ENCODE measurements around the gene LDB1.

Gene LDB1

DNA sequence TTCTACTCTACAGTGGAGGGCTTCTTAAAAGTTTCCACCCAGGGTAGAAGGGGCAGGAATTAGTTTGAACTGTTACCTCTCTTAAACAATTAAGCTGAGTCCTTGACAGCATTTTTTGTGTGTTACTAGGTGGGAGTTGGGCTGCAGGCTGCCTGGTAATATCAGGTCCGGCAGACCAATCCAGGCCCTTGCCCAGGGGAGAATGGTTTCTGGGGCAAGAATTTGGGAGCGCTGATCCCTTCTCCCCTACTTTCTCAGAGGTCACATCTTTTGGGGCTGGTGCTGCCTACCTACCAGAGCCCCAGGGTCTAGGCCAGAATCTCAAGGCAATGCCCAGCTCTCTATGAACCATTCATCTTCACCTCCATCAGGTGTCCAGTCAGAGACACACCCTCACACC is 14.2 kb upstream of the LDB1 start:
- DNase-seq, result no peak

DNA sequence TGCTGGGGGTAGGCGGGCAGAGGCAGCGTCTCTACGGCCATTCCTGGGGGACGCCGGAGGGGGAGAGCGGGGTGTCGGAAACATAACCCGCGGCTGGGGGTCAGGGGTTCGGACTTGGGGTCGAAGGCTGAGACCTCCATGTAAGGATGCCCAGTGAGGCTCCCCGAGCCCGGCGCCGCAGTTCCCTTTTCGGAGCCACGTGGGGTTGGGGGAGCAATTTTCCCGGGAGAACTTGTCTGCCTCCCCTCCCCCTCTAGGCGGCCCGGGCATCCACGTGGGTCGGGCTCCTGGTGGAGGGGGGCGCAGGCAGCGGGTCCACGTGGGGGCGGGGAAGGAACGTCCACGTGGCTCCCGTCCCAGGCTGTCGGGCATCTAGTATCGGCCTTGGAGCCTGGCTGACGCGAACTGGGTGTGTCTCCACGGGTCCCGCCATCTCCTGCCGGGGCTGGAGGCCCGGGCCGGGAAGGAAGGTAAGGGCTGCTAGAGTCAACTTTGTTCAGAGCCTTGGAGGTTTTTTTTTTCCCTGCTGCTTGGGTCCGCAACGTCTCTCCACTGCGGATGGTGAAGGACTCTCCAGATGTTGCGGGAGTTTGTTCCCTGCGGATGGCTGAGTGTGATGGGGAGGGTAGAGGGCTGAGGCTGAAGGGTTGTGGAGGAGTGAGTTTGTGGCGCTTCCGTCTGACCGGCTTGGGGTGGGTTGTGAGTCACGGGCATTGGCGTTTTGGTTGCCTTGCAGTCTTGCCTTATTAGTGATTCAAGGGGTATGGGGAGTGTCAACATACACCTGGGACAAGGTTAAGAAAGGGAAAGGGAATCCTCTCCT is 13.4 kb upstream of the LDB1 start:
- DNase-seq, result peak; percentile 76

DNA sequence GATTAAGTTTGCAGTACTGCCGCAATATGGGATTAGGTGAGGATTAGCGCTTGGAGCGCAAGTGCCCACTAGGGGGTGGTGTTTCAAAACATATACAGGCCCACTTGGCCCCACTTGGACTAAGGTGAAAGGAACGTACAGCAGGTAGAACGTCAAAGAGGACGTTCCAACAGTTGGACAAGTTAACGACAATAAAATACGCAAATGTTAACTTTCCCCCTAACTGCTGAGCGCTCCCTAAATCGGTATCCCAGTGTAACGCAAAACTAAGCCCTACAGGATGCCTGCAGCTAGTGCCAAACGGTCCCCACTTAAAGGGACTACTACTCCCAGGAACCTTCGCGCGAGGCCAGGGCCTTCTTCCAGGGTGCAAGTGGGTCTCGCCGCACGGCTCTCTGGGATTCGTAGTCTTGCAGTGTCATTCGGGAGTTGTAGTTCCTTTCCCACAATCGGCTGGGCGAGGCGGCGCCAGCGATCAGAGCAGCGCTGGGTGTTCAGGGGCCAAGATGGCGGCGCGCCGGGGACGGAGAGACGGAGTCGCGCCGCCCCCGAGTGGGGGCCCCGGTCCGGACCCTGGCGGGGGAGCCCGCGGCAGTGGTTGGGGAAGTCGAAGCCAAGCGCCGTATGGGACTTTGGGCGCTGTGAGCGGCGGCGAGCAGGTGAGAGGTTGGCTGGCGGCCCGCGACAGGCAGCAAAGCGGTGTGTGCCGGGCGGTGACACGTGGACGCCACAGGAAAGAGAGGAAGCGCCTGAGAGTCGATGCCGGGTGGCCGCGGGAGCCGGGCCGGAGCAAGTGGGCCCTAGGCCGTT is 12.6 kb upstream of the LDB1 start, which contains the start of gene PPRC1:
PPRC1 (plus strand) TSS at position 478 of the 810 bp plus-strand sequence; CDS start at position 507, 29 bp downstream.
- peak; percentile 96 for DNase-seq

GRCh38 chr10:102132193-102132562 is 12.0 kb upstream of the LDB1 start:
- DNase-seq, result no peak

DNA sequence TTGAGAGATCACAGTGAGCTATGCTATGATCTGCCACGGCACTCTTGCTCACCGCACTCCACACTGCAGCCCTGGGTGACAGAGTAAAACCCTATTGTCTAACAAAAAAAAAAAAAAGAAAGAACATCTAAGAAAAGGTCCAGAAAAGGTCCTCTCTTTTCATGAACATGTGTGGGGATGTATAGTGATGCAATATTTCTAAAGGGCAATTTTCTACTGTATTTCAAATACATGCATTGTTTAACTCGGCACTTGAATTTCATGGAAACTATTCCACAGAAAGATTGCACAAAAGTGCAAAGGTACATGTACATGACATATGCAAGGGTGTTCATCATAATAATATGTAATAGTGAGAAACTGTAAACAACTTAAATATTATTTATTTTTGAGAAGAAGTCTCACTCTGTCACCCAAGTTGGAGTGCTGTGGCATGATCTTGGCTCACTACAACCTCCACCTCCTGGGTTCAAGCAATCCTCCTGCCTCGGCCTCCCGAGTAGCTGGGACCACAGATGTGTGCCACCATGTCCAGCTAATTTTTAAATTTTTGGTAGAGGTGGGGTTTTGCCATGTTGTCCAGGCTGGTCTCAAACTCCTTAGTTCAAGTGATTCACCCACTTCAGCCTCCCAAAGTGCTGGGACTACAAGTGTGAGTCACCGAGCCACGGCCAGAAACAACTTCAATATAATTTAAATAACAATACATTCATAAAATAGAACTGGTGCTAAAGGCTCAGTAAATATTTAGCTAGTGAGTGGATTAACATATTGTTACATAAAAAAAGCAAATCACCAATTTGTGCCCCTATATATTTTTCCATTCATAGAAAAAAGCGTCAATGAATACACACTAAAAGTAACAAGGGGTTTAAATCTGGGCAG is 11.4 kb upstream of the LDB1 start:
- DNase-seq, result no peak

DNA sequence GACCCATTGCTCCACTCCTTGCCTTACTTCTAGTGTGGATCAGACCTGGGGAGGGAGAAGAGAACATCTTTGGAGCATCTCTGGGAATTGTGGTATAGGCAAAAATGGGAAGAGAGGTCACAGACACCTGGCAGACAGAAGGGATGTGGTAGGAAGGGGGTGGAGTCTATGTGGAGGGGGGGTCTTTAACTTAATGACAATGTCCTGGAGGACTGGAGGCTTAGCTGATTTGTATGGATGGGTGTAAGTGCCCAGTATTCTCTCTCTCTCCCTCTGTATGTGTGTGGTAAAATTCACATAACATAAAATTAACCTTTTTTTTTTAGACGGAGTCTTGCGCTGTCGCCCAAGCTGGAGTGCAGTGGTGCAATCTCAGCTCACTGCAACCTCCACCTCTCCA is 3.1 kb upstream of the LDB1 start:
- no peak for DNase-seq

DNA sequence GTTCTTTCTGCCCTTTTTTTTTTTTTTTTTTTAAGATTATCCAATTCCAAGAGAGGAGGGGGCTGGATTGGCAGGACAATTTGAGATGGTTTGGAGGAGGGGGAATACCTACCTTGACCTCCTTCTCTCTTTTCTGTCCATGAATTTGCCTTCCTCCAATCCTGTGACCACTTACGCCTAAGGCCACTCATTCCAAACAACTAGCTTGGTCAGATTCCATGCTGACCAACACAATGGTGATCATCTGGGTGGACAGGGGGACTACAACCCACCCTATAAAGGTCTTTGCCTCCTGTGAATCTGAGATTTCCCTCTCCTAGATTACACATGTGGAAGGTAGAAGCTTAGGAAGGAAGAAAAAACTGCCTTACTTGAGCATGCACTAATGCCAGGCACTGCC is 2.3 kb upstream of the LDB1 start:
- DNase-seq, result no peak

DNA sequence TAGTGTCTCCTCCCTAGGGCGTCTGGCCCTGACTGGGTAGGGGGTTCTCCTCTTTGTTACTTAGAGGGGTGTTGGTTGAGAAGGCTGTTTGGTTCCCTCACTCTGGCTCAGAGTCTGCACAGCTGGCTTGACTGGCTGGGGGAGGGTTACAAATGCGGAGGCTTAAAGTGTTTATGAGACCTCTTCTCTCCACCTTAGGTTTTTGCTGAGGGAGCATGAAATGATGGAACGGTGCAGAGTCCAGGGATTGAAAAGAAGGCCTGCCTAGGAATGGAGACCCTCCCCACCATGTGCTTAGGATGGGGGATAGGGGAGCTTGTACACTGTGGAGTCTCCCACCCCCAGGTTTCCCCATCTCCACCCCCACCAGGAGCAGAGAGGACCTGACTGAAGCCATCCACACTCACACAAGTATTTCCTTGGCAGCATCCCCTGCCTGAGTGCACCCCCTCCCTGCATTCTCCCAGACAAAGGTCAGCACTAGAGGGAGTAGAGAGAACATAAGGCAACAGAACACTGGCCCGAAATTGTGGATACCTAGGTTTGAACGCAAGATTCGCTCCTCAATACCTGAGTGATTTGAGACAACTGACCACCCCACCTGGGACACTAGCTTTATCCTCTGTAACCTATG is 1.7 kb upstream of the LDB1 start:
- DNase-seq, result peak; percentile 3

DNA sequence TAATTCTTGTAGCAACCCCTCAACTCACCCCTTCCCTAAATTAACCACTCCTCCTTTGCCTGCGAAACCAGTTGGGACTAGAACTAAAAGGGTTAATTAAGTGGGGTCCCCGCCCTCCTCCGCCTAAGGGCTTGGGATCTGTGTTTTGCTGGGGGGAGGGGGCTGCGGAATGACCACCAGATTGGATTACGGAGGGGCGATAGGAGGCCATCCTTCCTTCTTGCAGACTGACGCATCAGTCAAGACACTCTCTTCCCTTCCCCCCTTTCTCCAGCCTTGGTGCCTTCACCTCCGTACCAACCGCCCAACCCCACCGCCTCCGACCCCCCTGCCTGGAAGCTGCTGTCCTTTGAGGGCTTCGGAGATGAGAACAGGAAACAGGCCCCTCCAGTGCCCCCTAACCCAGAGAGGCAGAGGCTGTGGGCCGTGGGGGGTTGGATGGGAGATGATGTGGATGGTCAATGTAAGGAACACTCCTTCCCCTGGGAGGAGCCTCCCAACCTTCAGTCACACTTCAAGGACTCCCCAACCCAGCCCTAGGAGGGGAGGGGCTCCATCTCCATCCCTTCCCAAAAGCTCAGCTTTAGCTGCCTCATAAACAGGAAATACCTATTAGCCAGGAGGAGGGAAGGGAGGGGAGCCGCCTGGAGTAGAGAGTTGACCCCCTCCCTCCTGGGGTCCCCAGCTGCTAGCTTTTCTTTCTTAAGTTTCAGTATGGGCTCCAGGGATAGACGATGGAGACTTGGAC is 997 bp upstream of the LDB1 start:
- peak; percentile 62 for DNase-seq

DNA sequence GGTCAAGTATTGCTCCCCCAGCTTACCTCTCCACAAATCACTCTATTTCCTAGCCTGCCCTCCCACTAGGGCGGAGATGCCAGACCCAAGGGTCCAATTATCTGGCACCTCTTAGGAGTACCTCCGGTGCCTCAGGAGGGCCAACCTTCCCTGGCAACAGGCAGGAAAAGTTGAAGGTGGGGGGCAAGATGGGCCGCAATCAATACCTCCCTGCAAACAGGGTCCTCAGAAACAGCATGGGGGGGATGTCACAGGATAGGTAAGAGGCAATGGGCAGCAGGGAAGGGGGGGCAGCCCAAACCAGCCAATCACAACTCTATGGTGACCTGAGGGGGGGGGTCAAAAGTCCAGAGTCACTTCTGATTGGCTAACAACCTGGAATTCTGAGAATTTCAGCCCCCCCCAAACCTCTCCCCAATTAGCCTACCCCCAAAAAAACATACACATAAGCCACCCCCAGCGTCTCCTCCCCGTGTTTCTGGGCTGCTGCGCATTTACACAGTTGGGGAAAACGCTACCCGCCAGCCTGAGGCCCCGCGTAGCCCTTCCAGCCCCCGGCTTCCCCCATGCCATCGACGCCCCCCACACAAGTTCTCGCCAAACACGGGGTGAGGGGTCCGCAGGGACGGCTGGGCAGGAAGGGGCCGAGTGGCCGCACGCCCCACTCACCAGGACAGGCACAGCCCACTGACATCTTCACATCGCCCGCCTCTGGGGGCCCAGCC is 589 bp downstream of the LDB1 start:
- DNase-seq, result peak; percentile 79

DNA sequence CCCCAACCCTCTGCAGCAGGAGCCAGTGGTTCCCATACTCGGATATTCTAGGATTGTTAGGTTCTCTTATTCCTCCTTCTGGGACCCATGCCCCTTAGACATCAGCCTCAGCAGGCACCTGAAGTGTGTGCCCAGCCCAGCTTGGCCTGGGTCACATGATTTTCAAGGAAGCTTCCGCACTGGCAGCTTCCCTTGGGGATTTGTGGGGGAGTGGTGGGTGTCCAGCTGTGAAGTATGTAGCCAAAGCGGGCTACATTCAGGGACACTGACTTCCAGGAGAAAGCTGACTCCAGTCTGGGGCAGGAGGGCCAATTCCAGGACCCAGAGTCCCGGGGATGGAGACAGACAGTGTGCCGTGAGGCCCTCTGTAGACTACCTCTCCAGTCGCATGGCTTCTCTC is 1.3 kb downstream of the LDB1 start:
- peak; percentile 78 for DNase-seq

GRCh38 chr10:102117391-102118159 is 2.6 kb downstream of the LDB1 start:
- DNase-seq, result peak; percentile 94

GRCh38 chr10:102116656-102117055 is 3.5 kb downstream of the LDB1 start:
- no peak for DNase-seq

- peak; percentile 18 for DNase-seq
These were observed 4.4 kb downstream of the LDB1 start for GRCh38 chr10:102115775-102116174.

- peak; percentile 92 for DNase-seq
These were observed 5.1 kb downstream of the LDB1 start for GRCh38 chr10:102114861-102115618.

GRCh38 chr10:102113956-102114857 is 6.0 kb downstream of the LDB1 start:
- peak; percentile 54 for DNase-seq

DNA sequence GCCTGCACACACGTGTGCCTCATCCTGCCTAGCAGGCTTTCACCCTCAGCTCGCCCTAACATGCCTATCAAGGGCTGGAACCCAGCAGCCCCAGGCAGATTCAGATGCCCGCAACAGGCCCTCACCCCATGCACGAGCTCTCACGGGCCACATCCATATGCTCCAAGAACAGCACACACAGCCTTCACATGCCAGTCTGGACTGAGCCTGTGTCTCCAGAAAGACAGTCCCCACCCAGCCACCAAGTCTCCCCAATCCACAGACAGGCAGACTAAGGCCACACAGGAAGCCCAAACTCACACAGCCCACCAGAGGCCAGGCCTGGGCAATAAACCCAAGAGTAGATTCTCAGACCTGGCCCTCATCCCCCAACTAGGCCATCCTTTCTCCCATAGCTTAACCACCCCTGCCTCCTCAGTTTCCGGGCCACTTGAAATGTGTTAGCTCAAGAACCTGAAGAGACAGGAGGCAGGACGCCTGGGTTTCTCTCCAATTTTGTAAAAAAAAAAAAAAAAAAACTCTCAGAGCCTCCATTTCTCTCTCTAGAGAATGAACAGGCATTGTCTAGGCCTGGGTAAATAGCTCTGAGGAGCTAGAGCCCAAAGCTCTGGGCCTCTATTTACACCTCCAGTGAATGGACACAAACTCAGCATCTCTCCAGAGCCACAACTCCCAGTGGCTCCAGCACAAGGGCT is 6.8 kb downstream of the LDB1 start:
- no peak for DNase-seq
